Heart right ventricle (tissue), 16 donors: ENCODE measurements around the gene NHP2. TPM values are rescaled to one million over a fixed set of nuclear protein-coding genes. Genes with fewer than 3 reads are reported as not detected.
A peak's percentile ranks its signal among the peaks of the same experiment; 100 is the strongest.

Source experiments
- ATAC-seq, 8 donors: fragments of 200-7000 bp; cut with Tn5 transposase; one replicate each; pipeline ENCODE4 v1.9.1; 2020; ENCODE audit warnings: mild to moderate bottlenecking in 8 of 8, moderate library complexity in 8 of 8, moderate number of reproducible peaks in 1 of 8
- DNase-seq, 2 donors: peaks; one replicate each; pipeline ENCODE4 v3.0.0-alpha.2; 2020
- H3K27ac ChIP-seq, 10 donors: fragments of 200-600 bp; sonication (generic) in 2 of 10; one replicate each; pipeline versions ENCODE4 v1.5.0 to v1.8.0; 2020 to 2022; ENCODE audit warnings: mild to moderate bottlenecking in 3 of 10
- H3K27me3 ChIP-seq, 7 donors: fragments of 200-600 bp; one replicate each; pipeline ENCODE4 v1.8.0; 2021 to 2022; ENCODE audit warnings: mild to moderate bottlenecking in 2 of 7
- H3K36me3 ChIP-seq, 9 donors: fragments of 200-600 bp; sonication (generic) in 1 of 9; one replicate each; pipeline versions ENCODE4 v1.5.0 to v1.8.0; 2020 to 2022; ENCODE audit warnings: mild to moderate bottlenecking in 2 of 9
- H3K4me1 ChIP-seq, 9 donors: fragments of 200-600 bp; sonication (generic) in 1 of 9; one replicate each; pipeline versions ENCODE4 v1.5.0 to v1.8.0; 2020 to 2022; ENCODE audit warnings: mild to moderate bottlenecking in 4 of 9
- H3K4me3 ChIP-seq, 10 donors: fragments of 200-600 bp; sonication (generic) in 2 of 10; one replicate each; pipeline versions ENCODE4 v1.5.0 to v1.8.0; 2020 to 2022; ENCODE audit warnings: mild to moderate bottlenecking in 7 of 10, moderate library complexity in 2 of 10
- H3K9me3 ChIP-seq, 11 donors: fragments of 200-600 bp in 10 of 11; sonication (generic) in 2 of 11; one replicate each; pipeline versions ENCODE4 v1.5.0 to v1.8.0; 2013 to 2022; ENCODE audit warnings: mild to moderate bottlenecking in 2 of 11, control low read depth in 1 of 11, moderate library complexity in 1 of 11
- CTCF ChIP-seq, 9 donors: fragments of 200-600 bp; sonication (generic) in 2 of 9; IDR thresholded peaks; one replicate each; pipeline versions ENCODE4 v1.5.0 to v1.8.0; 2021 to 2022; ENCODE audit warnings: antibody characterized with exemption in 9 of 9, mild to moderate bottlenecking in 5 of 9, moderate library complexity in 1 of 9
- WGBS, 2 donors: extraction: QIAGEN DNeasy Blood & Tissue Kit; methylation state at CpG; one replicate each; pipeline ENCODE4 v1.1.7; 2013; ENCODE audit warnings: inconsistent platforms in 1 of 2; 5-methylcytosine and 5-hydroxymethylcytosine counted together
- intact Hi-C, 10 donors: fragments of 100-400 bp; cut with DNase I; formaldehyde crosslinking; loops; one replicate each; pipeline versions ENCODE4 v1.11.1 to v1.14.2; 2022
- polyA plus RNA-seq, 2 donors: library from polyadenylated mRNA; stranded (reverse); fragments of 200-250 nt; gene quantifications; one replicate each; pipeline ENCODE4 v1.2.3, GENCODE V29; 2013
- total RNA-seq, 10 donors: library from RNA; stranded (reverse); fragmentation: NEBNext Ultra II Directional in 3 of 10; extraction: Animal tissue kit (Norgen Biotek cat#: 25700) in 3 of 10; gene quantifications; one replicate each; pipeline versions ENCODE4 v1.2.1 to v1.2.4, GENCODE V29; 2021 to 2023
- donor health status: Arrhythmogenic right ventricular cardiomyopathy.
- donor health status: ischemic (EF 13 %, LVEDD 7.1; RV severe dilation, severe dysfunction).
- donor health status: healthy with polysubstance abuse.
- donor health status: DM: no; HTN: yes; CAD: no.
- donor health status: DM: no; HTN: no; CAD: no.
- donor health status: ischemic (EF 25% LVEDD 6.9; RV normal size, moderate dysfunction).
- donor health status: ischemic (EF 25% LVEDD 5.7; RV mildly dilated, moderate dysfunction).
- donor health status: healthy.
- donor health status: DM: yes; HTN: yes; CAD: no.
- donor health status: Ischemic cardiomyopathy.
- donor health status: ischemic (EF 35%, LVEDD 5.7; RV mildly dilated, moderate dysfunction).
- donor health status: nonischemic (EF 11% LVEDD 7.7; RV severe dilation, severe dysfunction).
- donor health status: DM: yes; HTN: yes; CAD: no.
- donor health status: PGD.
- donor health status: ischemic (EF 29% LVEDD 5.4; RV normal size, mild dysfunction).
- donor health status: nonischemic (EF 23%, LVEDD 6.1; RV moderate dilation, normal function).

NHP2 gene
- total and polyA plus RNA-seq, 12 donors = 59.8 to 272 (median 74.5) TPM

GRCh38 chr5:178142642-178143041 is 11.0 kb downstream of the NHP2 start:
- DNase-seq = no peak
- no peak for ATAC-seq
- H3K9me3 ChIP-seq = no peaks in the 10 kb centered on the region
- H3K4me1 ChIP-seq = peaks cover 0 to 14% (median 6%) of the 10 kb centered on the region in 9 donors
- TF ChIP-seq CTCF (IDR thresholded peaks at IDR 0.05) = no peak
- intact Hi-C loops = no loop called here
- no peaks in the 10 kb centered on the region for H3K27me3 ChIP-seq
- no peak overlapping the region for H3K4me3 ChIP-seq
- 91 to 95% methylated on average over 20 of the region's 20 CpGs for WGBS, 2 donors
- H3K36me3 ChIP-seq = peaks cover 0 to 100% (median 40%) of the 10 kb centered on the region in 9 donors
- H3K27ac ChIP-seq = no peak overlapping the region

GRCh38 chr5:178141550-178141949 is 12.1 kb downstream of the NHP2 start:
- intact Hi-C loops = no loop called here
- WGBS, 2 donors = 98 to 99% methylated on average over 4 of the region's 4 CpGs
- peaks cover 0 to 100% (median 34%) of the 10 kb centered on the region in 9 donors for H3K36me3 ChIP-seq

GRCh38 chr5:178137991-178138390 is 15.7 kb downstream of the NHP2 start:
- intact Hi-C loops = no loop called here
- no peaks in the 10 kb centered on the region for H3K4me1 ChIP-seq
- ATAC-seq (peak in 2 of 8 donors; percentile 20 to 24), DNase-seq (no peak)
- no peak overlapping the region for H3K27ac ChIP-seq
- H3K27me3 ChIP-seq = no peaks in the 10 kb centered on the region
- H3K9me3 ChIP-seq = no peaks in the 10 kb centered on the region
- H3K36me3 ChIP-seq = peaks cover 0 to 98% (median 9%) of the 10 kb centered on the region in 9 donors
- whole genome bisulfite sequencing, 2 donors = 84 to 93% methylated on average over 12 of the region's 12 CpGs
- no peak for TF ChIP-seq CTCF (IDR thresholded peaks at IDR 0.05)
- H3K4me3 ChIP-seq = no peak overlapping the region

More at GRCh38 chr5:178141550-178141949, 12.1 kb downstream of the NHP2 start:
- no peaks in the 10 kb centered on the region for H3K9me3 ChIP-seq
- no peak for TF ChIP-seq CTCF (IDR thresholded peaks at IDR 0.05)
- peaks cover 0 to 14% (median 6%) of the 10 kb centered on the region in 9 donors for H3K4me1 ChIP-seq
- no peak overlapping the region for H3K4me3 ChIP-seq
- H3K27ac ChIP-seq = no peak overlapping the region
- DNase-seq (no peak), ATAC-seq (no peak)
- H3K27me3 ChIP-seq = no peaks in the 10 kb centered on the region

GRCh38 chr5:178136990-178137389 is 16.7 kb downstream of the NHP2 start:
- intact Hi-C loops = no loop called here
- Histone ChIP-seq H3K4me3 (no peak overlapping the region), H3K4me1 (peaks cover 0 to 5% (median 4%) of the 10 kb centered on the region in 9 donors), H3K36me3 (peaks cover 0 to 89% (median 0%) of the 10 kb centered on the region in 9 donors), H3K27me3 (no peaks in the 10 kb centered on the region), H3K27ac (no peak overlapping the region), H3K9me3 (no peaks in the 10 kb centered on the region)
- WGBS, 2 donors = 83 to 93% methylated on average over 10 of the region's 10 CpGs
- ATAC-seq (no peak), DNase-seq (no peak)
- no peak for TF ChIP-seq CTCF (IDR thresholded peaks at IDR 0.05)
